CD4-positive, alpha-beta T cell treated with Interleukin-4 for 1 hour (primary cell): ENCODE measurements around the gene ARHGEF6.

Experiments used
- DNase-seq, 2 donors: peaks; one replicate each; pipeline ENCODE4 v3.0.0-alpha.2; 2020 to 2022

Gene ARHGEF6

DNA sequence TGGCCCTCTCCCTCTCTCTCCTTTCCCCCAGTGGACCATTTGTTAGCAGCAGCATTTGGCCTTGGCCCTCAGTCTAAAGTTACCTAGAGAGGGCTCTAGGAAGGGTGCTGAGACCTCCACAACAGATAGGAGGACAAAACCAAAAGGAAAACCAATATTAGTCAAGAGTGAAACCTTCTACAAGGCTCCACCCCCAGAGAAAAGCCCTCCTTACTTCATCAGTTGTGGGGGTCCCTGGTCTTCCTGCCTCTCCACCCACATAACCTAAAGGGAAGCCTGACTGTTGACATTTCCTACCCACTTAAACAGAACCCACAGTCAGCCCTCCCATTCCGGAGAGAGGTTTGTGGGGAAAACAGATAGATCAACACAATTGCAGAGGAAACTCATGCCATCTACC, 137.5 kb downstream of the ARHGEF6 start:
- no peak for DNase-seq

DNA sequence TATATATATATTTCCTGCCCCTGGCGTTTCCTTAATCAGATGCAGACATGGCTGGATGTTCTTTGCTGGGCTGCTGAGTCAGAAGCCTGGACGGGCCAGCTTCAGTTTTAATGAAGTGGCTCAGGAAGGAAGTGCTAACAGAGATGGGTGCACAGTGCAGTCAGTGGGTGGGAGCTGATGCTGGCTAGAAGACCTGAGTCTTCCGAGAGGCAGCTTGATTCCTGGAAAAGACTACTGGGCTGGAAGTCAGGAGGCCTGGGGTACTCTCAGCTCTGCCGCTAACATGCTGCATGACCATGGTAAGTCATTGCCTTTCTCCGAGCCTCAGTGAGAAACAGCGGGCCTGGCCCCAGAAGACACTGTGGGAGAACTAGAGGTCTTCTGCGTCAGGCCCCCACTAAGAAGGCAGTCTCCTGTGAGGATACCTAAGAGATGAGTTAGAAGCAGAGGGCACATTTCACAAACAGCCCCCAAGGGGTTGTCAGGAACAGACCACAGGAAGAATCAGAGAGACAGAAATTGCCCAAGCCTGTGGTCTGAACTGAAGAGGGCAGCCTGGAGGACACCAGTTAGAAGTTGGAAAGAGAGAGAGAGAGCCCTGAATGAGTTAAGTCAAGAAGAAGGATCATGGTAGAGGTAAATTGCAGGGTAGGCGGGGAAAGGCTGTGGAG, 141.1 kb downstream of the ARHGEF6 start:
- no peak for DNase-seq

DNA sequence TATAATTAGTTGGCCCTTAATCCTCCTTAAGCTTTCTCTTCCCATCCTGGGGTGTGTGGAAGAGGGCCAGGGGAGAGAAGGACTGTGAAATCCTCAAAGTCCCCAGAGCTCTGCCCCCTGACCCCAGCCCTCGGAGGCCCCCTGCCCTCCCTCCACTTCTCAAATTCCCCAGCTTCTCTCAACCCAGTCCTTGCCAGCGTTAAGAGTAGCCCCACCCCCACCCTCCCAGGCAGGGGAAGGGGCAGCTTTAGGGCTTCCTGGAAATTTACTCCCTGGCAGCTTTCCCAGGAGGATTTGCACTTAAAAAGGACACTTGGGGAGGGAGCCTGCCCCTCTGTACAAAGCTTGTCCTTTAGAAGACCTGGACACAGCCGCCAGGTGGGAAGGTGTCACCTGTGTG, 144.6 kb downstream of the ARHGEF6 start:
- no peak for DNase-seq

DNA sequence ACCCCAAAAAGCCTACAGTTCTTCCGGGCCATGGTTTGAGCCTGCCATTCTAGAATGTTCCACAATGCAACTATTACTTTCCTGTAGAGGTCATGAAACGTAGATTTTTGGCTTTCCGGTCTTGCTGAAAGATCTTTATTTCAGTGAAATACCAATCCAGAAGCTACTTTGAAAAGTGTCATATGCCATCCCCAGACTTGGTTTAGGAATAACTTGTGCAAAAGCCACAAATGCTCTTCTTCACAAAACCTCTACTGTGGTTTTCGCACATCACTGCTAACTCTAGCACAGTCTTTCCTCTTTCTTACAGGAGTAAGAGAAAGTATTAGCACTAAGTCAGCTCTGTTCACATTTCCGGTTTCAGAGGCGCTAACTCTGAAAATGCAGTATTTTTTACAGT, 145.5 kb downstream of the ARHGEF6 start:
- DNase-seq: peak in 1 of 2 donors; percentile 69

DNA sequence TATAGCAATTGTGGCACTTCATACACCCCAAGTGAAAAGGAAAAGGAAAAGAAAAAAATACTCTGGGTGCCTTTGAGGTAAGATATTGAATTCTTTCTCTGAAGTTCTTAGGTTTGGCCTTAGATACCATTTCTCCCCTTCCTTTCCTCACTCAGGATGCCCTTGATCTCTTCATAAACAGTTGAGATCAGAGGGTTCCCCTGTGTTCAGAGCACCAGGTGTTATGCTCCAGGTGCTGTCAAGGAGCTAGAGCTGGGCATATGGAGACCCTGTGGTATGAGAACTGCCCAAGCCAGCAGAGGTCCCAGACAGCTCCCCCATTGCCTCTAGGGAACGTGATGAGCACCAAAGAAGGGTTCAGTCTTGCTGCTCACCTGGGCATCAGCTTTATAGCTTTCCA, 149.9 kb downstream of the ARHGEF6 start:
- DNase-seq: no peak

DNA sequence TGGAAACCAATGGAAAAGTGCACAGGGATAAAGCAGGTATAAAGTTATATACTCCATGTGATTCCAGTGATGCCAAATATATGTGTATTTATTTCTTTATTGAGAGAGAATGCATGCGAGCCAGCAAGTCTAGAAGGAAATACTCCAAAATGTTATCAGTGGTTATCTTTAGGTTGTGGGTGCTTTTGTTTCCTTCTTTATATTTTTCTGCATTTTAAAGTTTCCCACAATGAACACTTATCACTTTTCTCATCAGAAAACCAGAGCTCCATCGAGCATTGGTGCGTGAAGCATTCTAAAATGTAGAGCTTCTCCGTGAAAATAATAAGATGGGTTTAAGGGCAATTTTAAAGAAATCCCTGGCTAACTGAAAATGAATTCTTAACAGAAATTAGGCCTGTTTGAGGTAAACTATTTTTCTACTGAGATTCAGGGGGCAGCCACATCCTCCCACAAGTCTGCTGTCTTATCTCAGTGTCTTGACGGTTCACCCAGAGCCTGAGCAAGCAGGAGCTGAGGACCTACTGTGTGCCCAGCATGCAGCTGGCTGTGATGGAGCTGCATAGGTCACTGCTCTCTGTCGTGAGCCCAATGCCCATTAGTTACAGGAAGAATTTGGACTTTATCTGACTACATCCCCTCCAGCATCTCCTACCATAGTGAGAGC, 151.5 kb downstream of the ARHGEF6 start:
- DNase-seq: no peak

DNA sequence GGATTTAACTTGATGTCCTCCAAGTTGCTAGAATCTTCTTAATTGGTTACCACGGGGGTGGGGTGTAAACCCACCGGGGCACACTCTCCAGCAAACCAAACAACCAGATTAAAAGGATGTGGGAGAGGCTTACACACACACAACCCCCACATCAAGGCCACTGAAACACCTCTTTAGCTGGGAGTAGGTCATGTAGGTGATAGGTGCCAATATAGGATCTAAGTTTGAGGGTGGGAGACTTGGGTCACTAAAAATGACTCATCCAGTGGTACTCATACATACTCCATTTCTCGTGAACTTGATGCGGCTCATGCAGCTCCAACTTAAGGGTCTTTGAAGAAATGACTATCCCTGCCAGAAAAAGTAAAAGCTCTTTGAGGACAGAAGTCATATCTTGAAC, 153.3 kb downstream of the ARHGEF6 start:
- peak; percentile 35 to 52 for DNase-seq

DNA sequence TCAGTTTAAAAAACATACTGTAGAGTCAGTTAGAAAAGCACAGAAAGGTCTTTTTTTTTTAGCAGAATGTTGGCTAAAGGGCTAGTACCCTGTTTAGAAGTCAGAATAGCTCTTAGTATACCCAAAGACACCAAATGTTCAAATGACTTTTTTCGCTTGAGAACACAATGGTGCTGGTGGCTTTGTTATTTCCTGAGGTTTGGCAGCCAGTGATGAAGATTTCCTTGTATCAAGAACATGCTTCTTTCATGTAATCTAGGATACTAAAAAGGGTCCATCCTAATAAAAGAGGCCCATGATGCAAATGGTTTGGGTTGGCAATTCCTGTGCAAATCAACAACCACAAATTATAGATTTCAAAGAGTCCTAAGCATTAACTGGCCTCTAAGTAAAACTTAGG, 153.8 kb downstream of the ARHGEF6 start:
- DNase-seq: no peak

DNA sequence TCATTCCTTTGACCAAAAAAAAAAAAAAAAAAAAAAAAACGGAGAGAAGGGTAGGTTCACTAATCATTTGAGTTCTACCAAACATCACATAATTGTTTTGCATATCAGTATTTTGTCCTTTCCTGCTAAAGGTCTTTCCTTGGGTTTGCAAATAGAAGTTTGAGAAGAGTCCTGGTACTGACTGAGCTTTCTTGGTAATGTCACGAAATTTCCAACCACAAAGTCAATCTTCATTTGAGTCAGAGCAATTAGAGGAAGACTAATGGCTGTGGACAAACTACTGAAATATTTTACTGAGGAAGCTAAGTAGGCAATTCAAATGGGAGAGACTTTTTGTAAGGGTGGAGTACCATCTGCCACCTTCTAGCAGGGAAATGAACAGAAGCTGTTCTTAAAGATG, 154.5 kb downstream of the ARHGEF6 start:
- no peak for DNase-seq

DNA sequence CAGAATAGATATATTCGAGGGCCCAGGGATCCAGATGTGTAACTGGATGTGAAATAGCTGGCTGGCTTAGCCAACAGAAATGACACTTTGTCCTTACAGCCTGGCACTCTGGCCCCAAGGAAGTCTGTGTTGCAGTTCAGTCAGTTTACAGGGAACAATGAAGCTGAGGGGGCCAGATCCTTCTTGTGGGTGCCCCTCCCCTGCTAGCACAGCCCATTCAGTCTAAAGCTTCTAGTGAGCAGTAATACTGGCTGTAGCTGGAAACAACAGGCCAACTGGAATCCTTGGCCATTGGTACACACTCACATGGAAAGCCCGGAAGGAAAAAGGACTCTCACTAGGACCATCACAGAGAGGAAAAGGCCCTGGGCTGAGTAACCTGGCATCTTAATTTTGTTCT, 155.5 kb downstream of the ARHGEF6 start:
- DNase-seq: no peak

DNA sequence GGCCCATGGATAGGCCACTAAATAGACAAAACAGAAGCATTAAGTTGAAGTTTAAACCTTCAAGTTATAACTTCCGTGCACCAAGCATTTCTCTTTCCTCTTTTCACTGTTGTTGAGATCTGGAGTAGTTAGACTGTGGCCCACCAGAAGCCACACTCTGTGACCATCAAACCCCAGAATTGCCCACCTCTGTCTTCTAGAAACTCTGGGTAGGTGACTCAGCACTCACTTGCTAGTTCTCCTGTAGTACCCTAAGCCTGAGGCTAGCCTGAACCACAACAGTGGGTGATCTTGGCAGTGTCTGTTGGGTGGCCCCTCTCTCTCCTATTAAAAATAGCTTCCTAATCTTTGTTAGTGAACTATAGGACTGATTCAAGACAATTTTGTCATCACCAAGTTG, 157.3 kb downstream of the ARHGEF6 start:
- DNase-seq: no peak

DNA sequence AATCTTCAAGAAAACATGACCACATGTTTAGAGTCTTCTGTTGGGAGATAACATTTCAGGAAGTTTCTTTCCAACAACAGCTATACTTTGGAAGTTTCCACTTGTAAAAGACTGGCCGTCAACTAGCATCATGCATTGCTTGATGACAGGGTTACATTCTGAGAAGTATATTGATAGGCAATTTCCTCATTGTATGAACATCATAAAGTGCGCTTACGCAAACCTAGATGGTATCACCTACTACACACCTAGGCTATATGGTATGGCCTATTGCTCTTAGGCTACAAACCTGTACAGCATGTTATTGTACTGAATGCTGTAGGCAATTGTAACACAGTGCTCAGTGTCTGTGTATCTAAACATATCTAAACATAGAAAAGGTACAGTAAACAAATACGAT, 158.2 kb downstream of the ARHGEF6 start:
- DNase-seq: no peak

DNA sequence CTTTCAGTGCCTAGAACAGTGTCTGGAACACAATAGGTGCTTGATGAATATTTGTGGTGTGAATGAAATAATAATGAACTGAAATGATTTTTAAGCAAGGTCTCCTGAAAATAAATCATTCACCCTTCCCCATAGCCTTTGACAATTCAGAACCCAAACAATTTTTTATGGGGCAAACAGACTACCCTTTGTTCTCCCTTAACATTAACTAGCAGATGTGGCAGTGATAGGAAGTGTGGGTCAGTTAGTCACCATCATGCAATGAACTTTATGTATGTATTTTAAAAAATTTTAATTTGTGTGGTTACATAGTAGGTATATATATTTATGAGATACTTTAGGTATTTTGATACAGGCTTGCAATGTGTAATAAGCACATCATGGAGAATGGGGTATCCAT, 160.0 kb downstream of the ARHGEF6 start:
- DNase-seq: no peak

DNA sequence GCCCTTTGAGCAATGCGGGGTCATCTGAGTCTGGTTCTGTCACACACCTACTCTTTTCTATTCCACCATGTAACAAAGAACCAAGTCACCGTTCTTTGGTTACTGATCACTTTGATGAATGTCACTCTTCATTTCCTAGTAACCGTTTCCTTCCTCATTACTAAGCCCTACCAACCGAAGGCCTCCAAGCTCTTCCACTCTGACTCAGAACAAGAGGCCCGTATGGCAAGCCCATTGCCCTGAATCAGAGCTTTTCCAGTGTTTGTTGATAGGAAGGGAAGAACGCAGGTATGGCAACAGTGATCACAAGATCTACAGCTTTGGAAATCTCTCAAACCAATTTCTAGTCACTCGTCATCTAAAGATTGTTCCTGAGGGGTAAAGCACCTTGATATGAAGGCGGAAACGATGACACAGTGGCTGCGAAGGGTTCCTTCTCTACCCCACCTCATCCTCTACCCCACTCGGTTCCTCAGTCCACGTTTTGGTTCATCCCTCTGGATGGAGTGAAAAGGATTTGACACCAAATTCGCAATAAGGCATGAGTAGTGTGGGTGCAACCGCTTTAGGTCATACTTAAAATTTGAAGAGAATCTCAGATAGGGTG, 160.7 kb downstream of the ARHGEF6 start:
- DNase-seq: peak; percentile 18 to 69

DNA sequence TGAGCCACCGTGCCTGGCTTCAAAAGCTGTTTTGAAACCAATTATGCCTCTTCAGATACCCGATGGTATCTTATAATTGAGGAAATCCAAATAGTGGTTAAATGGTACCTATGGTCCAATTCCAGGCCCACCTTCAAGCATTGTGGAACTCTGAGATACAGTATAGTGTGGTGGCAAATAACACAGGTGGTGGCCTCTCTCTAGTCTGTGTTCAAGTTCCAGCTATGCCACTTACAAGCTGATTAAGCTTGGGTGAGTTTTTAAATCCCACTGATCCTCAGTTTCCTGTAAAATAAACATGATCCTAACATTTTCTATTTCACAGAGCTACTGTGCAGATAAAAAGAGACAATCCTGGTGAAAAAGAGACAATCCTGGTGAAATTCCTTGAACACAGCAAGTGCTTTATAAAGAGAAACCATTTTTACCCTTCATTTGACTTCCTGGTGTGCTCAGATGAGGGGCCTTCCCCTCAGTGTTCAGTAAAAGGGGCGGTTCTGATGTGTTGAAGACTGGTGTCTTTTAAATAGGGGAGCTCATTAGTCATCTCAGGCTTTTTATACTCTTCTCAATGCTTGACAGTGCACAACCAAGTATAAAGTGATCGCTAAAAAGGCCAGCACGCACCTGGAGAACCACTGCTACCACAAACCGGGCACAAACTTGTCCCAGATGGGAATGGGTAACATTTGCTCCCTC, 163.6 kb downstream of the ARHGEF6 start:
- DNase-seq: peak in 1 of 2 donors; percentile 57
